ENCODE measurements around the gene FN1.

DNA sequence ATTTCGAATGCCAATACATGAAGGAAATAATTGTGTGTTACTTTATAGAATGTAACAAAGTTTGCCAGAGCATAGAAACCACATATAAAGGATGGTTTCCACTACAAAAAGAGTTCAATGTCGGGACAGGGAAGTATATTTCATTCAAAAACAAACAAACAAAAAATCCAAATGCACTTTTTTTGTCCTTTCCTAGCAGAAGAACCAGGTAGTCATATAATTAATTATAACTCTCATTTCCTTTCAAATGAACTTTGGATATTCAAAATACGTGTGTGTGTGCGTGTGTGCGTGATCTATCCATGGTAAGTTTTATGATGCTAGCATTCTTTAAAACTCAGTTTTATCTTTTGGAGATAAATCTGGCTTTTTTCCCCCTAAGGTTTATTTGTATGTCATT lies 8.3 kb downstream of the FN1 start:
- TF ChIP-seq, protein P1, sequence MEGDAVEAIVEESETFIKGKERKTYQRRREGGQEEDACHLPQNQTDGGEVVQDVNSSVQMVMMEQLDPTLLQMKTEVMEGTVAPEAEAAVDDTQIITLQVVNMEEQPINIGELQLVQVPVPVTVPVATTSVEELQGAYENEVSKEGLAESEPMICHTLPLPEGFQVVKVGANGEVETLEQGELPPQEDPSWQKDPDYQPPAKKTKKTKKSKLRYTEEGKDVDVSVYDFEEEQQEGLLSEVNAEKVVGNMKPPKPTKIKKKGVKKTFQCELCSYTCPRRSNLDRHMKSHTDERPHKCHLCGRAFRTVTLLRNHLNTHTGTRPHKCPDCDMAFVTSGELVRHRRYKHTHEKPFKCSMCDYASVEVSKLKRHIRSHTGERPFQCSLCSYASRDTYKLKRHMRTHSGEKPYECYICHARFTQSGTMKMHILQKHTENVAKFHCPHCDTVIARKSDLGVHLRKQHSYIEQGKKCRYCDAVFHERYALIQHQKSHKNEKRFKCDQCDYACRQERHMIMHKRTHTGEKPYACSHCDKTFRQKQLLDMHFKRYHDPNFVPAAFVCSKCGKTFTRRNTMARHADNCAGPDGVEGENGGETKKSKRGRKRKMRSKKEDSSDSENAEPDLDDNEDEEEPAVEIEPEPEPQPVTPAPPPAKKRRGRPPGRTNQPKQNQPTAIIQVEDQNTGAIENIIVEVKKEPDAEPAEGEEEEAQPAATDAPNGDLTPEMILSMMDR (IDR thresholded peaks at IDR 0.05): no peak
- TF ChIP-seq POLR2A (IDR thresholded peaks at IDR 0.05): no peak
- TF ChIP-seq POLR2AphosphoS5 (IDR thresholded peaks at IDR 0.05): no peak
- TF ChIP-seq EP300 (IDR thresholded peaks at IDR 0.05): no peak
